ENCODE data around the gene KCNAB3.
"Not testable (repeated sequence)": the region's sequence is repeated elsewhere in the genome, so short reads cannot be mapped to it uniquely, and the experiment has no call there.

- not testable (repeated sequence) for TF ChIP-seq CTCF (IDR thresholded peaks at IDR 0.05; ENCODE audit: extremely low read depth in 1 of 2, insufficient read depth in 1 of 2, low read depth in 1 of 2, low read length in 2 of 2); POLR2A (IDR thresholded peaks at IDR 0.05; ENCODE audit: low read depth, low read length); EZH2 (IDR thresholded peaks at IDR 0.05; ENCODE audit: borderline replicate concordance, low read depth, low read length, severe bottlenecking); GATA2 (IDR thresholded peaks at IDR 0.05; ENCODE audit: insufficient read depth, insufficient read length, low read depth, low read length); POLR2AphosphoS5 (IDR thresholded peaks at IDR 0.05; ENCODE audit: insufficient read depth, low read depth, low read length); MAX (IDR thresholded peaks at IDR 0.05; ENCODE audit: insufficient read depth, insufficient read length); FOS (IDR thresholded peaks at IDR 0.05; ENCODE audit: borderline replicate concordance, insufficient read depth, low read length); JUN (IDR thresholded peaks at IDR 0.05; ENCODE audit: borderline replicate concordance, insufficient read depth, insufficient read length, low read depth); MYC (IDR thresholded peaks at IDR 0.05; ENCODE audit: low read depth, low read length)
Measured at GRCh38 chr17:7953266-7953665, 23.6 kb upstream of the KCNAB3 start.
